GM12891 (cell line): ENCODE data around the gene COPZ1.

Experiments used
- PAX5 ChIP-seq: IDR thresholded peaks from 2 replicates; pipeline ENCODE4 v1.6.1; 2011; ENCODE audit warnings: low read length, moderate library complexity, mild to moderate bottlenecking; ENCODE audit not compliant: insufficient read depth, severe bottlenecking
- POLR2A ChIP-seq: IDR thresholded peaks from 2 replicates; pipeline ENCODE4 v1.6.1; 2011; ENCODE audit warnings: low read depth, low read length, control low read depth
- POLR2AphosphoS5 ChIP-seq: IDR thresholded peaks from 2 replicates; pipeline ENCODE4 v1.6.1; 2011; ENCODE audit warnings: low read depth, low read length, control low read depth
- POU2F2 ChIP-seq: IDR thresholded peaks from 2 replicates; pipeline ENCODE4 v1.6.1; 2011; ENCODE audit warnings: low read depth, mild to moderate bottlenecking, control low read depth, low read length, moderate library complexity
- SPI1 ChIP-seq: IDR thresholded peaks from 2 replicates; pipeline ENCODE4 v1.6.1; 2011; ENCODE audit warnings: low read depth, low read length, control low read depth
- TAF1 ChIP-seq: IDR thresholded peaks from 2 replicates; pipeline ENCODE4 v1.6.1; 2011; ENCODE audit warnings: low read depth, low read length, control low read depth

DNA sequence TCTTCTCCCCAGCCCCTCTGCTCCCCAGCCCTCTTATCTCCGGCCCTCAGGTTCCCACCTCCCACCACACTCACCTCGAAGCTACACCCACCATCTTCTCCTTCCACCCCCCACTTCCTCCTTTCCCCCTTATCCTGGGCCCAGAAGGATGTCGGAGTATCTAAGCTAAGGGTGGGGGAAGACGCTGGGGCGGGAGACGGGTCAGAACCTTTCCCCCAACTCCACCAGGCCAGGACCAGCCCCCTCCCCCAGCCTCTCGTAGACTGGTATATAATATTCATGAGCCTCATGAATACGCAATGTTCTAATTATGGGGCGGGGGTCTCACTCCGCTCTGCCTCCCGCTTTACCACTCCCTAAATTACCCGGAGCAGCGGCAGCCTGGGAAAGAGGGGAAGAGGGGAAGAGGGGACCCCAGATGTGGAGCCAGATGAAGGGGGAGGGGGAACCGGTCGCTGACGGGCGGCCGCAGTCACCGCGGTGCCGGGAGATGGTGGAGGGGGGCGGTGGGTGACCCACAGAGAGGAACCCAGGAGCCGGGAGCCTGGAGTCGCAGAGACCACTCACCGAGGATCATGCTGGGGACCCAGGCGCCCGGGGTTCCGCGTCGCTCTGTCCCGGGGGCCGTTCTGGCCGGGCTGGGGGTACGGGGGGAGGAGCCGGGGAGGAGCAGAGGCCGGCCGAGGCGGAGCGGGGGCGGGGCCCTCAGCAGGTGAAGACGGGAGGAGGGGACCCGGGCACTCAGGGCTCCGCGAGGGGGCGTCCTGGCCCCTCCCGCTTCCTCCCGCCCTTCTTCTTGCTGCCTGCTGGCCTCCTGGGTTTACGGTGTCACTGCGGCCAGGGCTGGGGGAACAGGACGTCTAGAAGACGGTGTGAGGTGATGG, 66.0 kb downstream of the COPZ1 start:
- TF ChIP-seq POLR2AphosphoS5 (no peak), POLR2A (no peak), TAF1 (no peak), SPI1 (peak; percentile 14; the same call in 1 of the 2 replicates), PAX5 (no peak), POU2F2 (no peak)
